ENCODE results near the gene LCE2C. TPM values are rescaled to one million over a fixed set of nuclear protein-coding genes. Genes with fewer than 3 reads are reported as not detected.

The LCE2C gene
- total and polyA plus RNA-seq, 9 donors, result not detected

- TF ChIP-seq POLR2A (IDR thresholded peaks at IDR 0.05) (no peak), CTCF (IDR thresholded peaks at IDR 0.05) (no peak), EP300 (IDR thresholded peaks at IDR 0.05) (no peak)
- WGBS, 3 donors, result 39 to 50% (median 47%) methylated on average over 3 of the region's 3 CpGs
- no peaks in the 10 kb centered on the region for H3K27me3 ChIP-seq
Observed at GRCh38 chr1:152645146-152645545, 29.9 kb upstream of the LCE2C start.

GRCh38 chr1:152646656-152647055 lies 28.4 kb upstream of the LCE2C start:
- TF ChIP-seq EP300 (IDR thresholded peaks at IDR 0.05), result no peak
- no peak for TF ChIP-seq POLR2A (IDR thresholded peaks at IDR 0.05)
- TF ChIP-seq CTCF (IDR thresholded peaks at IDR 0.05), result no peak
- intact Hi-C loops (cut with DNase I), result no loop called here
- Histone ChIP-seq H3K36me3 (no peaks in the 10 kb centered on the region), H3K27me3 (no peaks in the 10 kb centered on the region), H3K27ac (no peak overlapping the region), H3K4me1 (ENCODE audit: insufficient read depth) (no peaks in the 10 kb centered on the region), H3K9me3 (no peaks in the 10 kb centered on the region), H3K4me3 (no peak overlapping the region)
- no peak for DNase-seq

More at GRCh38 chr1:152645146-152645545, 29.9 kb upstream of the LCE2C start:
- no peak overlapping the region for H3K27ac ChIP-seq
- no peaks in the 10 kb centered on the region for H3K36me3 ChIP-seq
- no peak overlapping the region for H3K4me3 ChIP-seq
- intact Hi-C loops (cut with DNase I), result no loop called here
- H3K4me1 ChIP-seq (ENCODE audit: insufficient read depth), result no peaks in the 10 kb centered on the region
- DNase-seq, result no peak
- no peaks in the 10 kb centered on the region for H3K9me3 ChIP-seq

- no peaks in the 10 kb centered on the region for H3K4me1 ChIP-seq (ENCODE audit: insufficient read depth)
- TF ChIP-seq CTCF (IDR thresholded peaks at IDR 0.05) (no peak), POLR2A (IDR thresholded peaks at IDR 0.05) (no peak)
- H3K9me3 ChIP-seq, result no peaks in the 10 kb centered on the region
- no peak for DNase-seq
- no peak overlapping the region for H3K27ac ChIP-seq
- 32 to 37% (median 32%) methylated on average over 10 of the region's 10 CpGs for WGBS, 3 donors
- no peak overlapping the region for H3K4me3 ChIP-seq
- intact Hi-C loops (cut with DNase I), result no loop called here
- no peaks in the 10 kb centered on the region for H3K27me3 ChIP-seq
- H3K36me3 ChIP-seq, result no peaks in the 10 kb centered on the region
Observed at GRCh38 chr1:152654110-152654509, 21.0 kb upstream of the LCE2C start.

GRCh38 chr1:152656459-152656858 lies 18.6 kb upstream of the LCE2C start:
- intact Hi-C loops (cut with DNase I), result no loop called here
- no peak for DNase-seq
- Histone ChIP-seq H3K27me3 (no peaks in the 10 kb centered on the region), H3K27ac (no peak overlapping the region), H3K36me3 (no peaks in the 10 kb centered on the region), H3K4me1 (ENCODE audit: insufficient read depth) (no peaks in the 10 kb centered on the region), H3K4me3 (no peak overlapping the region), H3K9me3 (no peaks in the 10 kb centered on the region)
- TF ChIP-seq POLR2A (IDR thresholded peaks at IDR 0.05) (no peak), EP300 (IDR thresholded peaks at IDR 0.05) (no peak), CTCF (IDR thresholded peaks at IDR 0.05) (no peak)
- WGBS, 3 donors, result 62 to 85% (median 84%) methylated on average over 2 of the region's 2 CpGs

- DNase-seq, result no peak
- Histone ChIP-seq H3K9me3 (no peaks in the 10 kb centered on the region), H3K4me1 (ENCODE audit: insufficient read depth) (no peaks in the 10 kb centered on the region), H3K4me3 (no peak overlapping the region), H3K36me3 (no peaks in the 10 kb centered on the region), H3K27me3 (no peaks in the 10 kb centered on the region), H3K27ac (no peak overlapping the region)
- TF ChIP-seq POLR2A (IDR thresholded peaks at IDR 0.05), result no peak
- TF ChIP-seq CTCF (IDR thresholded peaks at IDR 0.05), result no peak
- TF ChIP-seq EP300 (IDR thresholded peaks at IDR 0.05), result no peak
- intact Hi-C loops (cut with DNase I), result no loop called here
- WGBS, 3 donors, result 83 to 95% (median 91%) methylated on average over 4 of the region's 4 CpGs
Observed at GRCh38 chr1:152657677-152658076, 17.4 kb upstream of the LCE2C start.

Data from ovary (tissue), 9 donors.